H1 (cell line): ENCODE data around the gene DPYSL3. TPM values are rescaled to one million over a fixed set of nuclear protein-coding genes. Genes with fewer than 3 reads are reported as not detected.

Experiments
- CBX8 ChIP-seq: fragments of 300-800, 300-1000 bp; sonication (generic); IDR thresholded peaks from 2 replicates; pipeline ENCODE4 v1.7.1; 2016; ENCODE audit warnings: low read depth, low read length, borderline replicate concordance
- CREB1 ChIP-seq: IDR thresholded peaks from 2 replicates; pipeline ENCODE4 v1.6.1; 2012; ENCODE audit warnings: inconsistent platforms
- NANOG ChIP-seq: IDR thresholded peaks from 2 replicates; pipeline ENCODE4 v1.6.1; 2011; ENCODE audit warnings: low read length, low read depth, mild to moderate bottlenecking, inconsistent platforms; ENCODE audit not compliant: insufficient read depth, poor library complexity, severe bottlenecking
- POLR2A ChIP-seq, 2 experiments: IDR thresholded peaks; 1 replicate in 1 of 2; 2 replicates in 1 of 2; pipeline ENCODE4 v1.6.1; 2011; ENCODE audit warnings: low read depth in 2 of 2, low read length in 2 of 2, mild to moderate bottlenecking in 2 of 2; ENCODE audit errors: control extremely low read depth in 1 of 2
- polyA plus RNA-seq, 7 experiments: library from polyadenylated mRNA; depleted of rRNA in 3 of 7; stranded (reverse) in 5 of 7; unstranded in 2 of 7; fragments of >200 nt in 5 of 7; fragments of 200-250 nt in 2 of 7; gene quantifications; 1 replicate in 5 of 7; 2 replicates in 1 of 7; 4 replicates in 1 of 7; pipeline versions ENCODE4 v1.2.1 to v1.2.3, GENCODE V29; 2011 to 2013; ENCODE audit warnings: missing spikeins in 2 of 7, mixed read lengths in 2 of 7
- total RNA-seq: library from RNA; stranded (reverse); fragmentation: NEBNext Ultra II Directional; extraction: Animal tissue kit (Norgen Biotek cat#: 25700); gene quantifications from 2 replicates; pipeline ENCODE4 v1.2.1, GENCODE V29; 2021
- TF ChIP-seq, protein P1 (sequence below): IDR thresholded peaks from 2 replicates; pipeline ENCODE4 v1.6.1; 2012; ENCODE audit warnings: inconsistent platforms

Gene DPYSL3
- total and polyA plus RNA-seq, 2 of the 8 experiments (the other 6 are each of a cell fraction or from before 2014, with no cell fraction given) = 268 to 387 TPM

DNA sequence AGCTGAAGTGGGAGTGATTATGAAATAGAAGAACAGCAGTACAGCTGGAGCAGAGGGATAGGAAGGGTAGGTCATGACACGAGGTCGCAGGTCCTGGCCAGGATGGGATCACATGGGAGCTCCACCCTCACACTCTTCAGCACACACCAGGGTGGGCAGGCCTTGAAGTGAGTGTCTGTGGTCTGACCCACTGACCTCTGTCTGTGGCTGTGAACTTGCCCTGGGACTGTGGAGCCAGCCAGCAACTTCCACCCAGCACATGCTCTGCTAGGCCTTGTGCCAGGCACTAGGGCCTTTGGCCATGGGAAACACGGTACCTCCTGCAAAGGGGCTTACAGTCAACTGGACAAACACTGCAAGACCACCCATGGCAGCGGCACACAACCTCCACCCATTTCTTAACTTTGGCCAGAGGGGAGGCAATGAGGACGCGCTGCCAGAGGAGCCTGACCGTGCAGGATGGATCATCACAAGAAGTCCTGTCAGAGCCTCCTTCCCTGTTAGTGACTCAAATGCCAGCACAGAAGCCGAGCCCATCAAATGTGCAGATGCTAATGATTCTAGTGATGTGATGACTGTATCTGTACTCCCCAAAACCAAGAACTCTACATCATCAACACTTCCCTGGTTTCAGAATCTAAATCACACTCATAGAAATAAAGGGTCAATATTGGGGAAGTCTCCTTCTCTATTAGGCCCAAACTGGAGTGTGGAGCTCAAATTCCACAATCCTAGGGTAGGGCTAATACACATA is 113.6 kb downstream of the DPYSL3 start (continued):
- TF ChIP-seq CREB1 (no peak), NANOG (no peak), POLR2A (IDR thresholded peaks at IDR 0.05; ENCODE audit: control extremely low read depth in 1 of 2, low read depth in 2 of 2, low read length in 2 of 2) (peak in 1 of 2 experiments; percentile 47; a peak in 2 of 3 replicates), CBX8 (no peak)
- TF ChIP-seq, protein P1, sequence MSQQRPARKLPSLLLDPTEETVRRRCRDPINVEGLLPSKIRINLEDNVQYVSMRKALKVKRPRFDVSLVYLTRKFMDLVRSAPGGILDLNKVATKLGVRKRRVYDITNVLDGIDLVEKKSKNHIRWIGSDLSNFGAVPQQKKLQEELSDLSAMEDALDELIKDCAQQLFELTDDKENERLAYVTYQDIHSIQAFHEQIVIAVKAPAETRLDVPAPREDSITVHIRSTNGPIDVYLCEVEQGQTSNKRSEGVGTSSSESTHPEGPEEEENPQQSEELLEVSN = no peak
